Measurements from ENCODE around the gene AKNA. TPM values are rescaled to one million over a fixed set of nuclear protein-coding genes. Genes with fewer than 3 reads are reported as not detected.

Gene AKNA
- total and polyA plus RNA-seq, 9 donors = 7.0 to 14.6 (median 10.1) TPM

DNA sequence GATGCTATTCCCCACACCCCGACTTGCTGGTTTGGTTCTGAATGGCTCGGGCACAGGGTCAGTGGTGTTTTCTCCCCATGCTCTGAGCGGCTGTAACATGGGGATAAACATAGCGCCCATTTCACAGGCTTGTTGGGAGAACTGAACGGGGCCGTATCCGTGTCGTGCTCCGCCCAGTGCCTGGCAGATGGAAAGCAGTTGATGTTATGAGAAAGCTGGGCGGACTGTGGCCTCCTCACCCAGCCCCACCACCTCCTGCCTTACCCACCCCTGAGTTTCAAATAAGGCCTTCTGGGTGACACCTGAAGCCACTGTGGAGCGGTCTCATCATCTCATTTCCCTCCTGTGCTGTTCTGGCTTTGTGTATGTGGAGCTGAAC is 43.6 kb downstream of the AKNA start:
- Histone ChIP-seq H3K36me3 (ENCODE audit: control insufficient read depth, insufficient read depth, low read length) (peaks cover 83% of the 10 kb centered on the region), H3K4me1 (ENCODE audit: control insufficient read depth, insufficient read depth, low read length) (no peaks in the 10 kb centered on the region), H3K27me3 (ENCODE audit: control insufficient read depth, insufficient read depth, low read length) (no peaks in the 10 kb centered on the region), H3K9me3 (replicated peaks; ENCODE audit: control insufficient read depth, low read depth, low read length) (no peaks in the 10 kb centered on the region), H3K4me3 (ENCODE audit: low read length) (no peak overlapping the region), H3K27ac (ENCODE audit: low read length) (no peak overlapping the region)
- no peak for DNase-seq
- 83% methylated on average over 4 of the region's 11 CpGs for WGBS (ENCODE audit: insufficient coverage)

DNA sequence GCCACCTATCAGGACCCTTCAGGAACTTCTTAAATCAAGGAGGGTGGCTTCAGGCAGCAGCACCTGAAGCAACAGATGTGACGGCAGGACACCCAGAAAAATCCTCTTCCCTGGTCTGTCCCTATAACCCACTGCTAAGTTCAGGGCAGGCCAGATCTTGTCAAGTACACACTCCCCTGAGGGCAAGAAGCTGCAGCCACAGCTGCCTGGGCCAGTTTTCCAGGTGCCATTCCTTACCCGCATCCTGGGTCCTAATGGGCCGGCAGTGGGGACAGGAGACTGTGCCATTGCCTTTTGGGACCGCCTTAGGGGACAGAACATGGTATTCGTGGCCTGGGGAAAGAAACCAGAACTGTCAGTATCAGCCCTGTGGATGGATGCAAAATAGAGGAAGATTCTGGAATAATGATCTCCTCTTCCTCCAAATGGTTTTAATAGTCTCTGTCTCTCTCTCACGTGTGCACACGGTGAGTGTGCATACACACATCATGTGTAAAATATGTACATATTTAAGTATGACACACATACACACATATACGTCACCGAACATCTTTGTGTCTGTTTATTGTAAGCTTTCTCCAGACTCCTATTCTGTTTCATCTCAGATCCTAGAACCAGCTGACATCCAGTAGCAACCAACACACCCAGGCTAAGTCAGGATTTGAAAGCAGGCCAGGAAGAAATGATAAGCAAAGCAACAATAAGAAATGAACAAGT is 44.2 kb downstream of the AKNA start:
- H3K4me3 ChIP-seq (ENCODE audit: low read length) = no peak overlapping the region
- H3K36me3 ChIP-seq (ENCODE audit: control insufficient read depth, insufficient read depth, low read length) = peaks cover 83% of the 10 kb centered on the region
- no peak for DNase-seq
- no peak overlapping the region for H3K27ac ChIP-seq (ENCODE audit: low read length)
- no peaks in the 10 kb centered on the region for H3K27me3 ChIP-seq (ENCODE audit: control insufficient read depth, insufficient read depth, low read length)
- 93% methylated on average over 5 of the region's 9 CpGs for WGBS (ENCODE audit: insufficient coverage)
- no peaks in the 10 kb centered on the region for H3K4me1 ChIP-seq (ENCODE audit: control insufficient read depth, insufficient read depth, low read length)
- no peaks in the 10 kb centered on the region for H3K9me3 ChIP-seq (replicated peaks; ENCODE audit: control insufficient read depth, low read depth, low read length)

DNA sequence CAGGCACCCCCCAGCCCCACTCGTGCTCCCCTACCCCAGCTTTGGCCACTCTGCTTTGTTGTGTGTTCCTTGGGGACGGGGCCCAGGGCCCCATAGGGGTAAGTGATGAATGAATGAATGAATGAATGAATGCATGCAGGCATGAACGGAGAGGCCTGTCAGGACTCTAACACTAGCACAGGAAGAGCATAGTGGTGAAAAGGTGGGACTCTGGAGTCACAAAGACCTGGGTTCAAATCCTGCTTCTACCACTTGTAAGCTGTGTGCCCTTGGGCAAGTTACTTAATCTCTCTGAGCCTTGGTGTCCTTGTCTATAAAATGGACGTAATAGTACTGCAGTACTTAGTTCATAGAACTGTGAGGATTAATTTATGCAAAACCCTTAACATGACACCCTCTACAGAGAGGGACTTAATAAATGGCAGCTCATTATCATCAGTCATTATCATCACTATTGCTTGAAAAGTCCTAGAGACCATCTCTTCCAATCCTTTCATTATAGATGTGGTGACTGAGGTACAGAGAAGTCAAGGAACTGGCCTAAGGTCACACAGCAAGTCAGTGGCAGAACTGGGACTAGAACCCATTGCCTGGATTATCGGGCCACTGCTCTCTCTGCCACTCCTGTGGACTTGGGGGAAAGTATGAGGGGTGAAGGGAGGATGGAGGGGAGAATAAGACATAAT is 44.9 kb downstream of the AKNA start:
- Histone ChIP-seq H3K4me1 (ENCODE audit: control insufficient read depth, insufficient read depth, low read length) (no peaks in the 10 kb centered on the region), H3K27me3 (ENCODE audit: control insufficient read depth, insufficient read depth, low read length) (no peaks in the 10 kb centered on the region), H3K27ac (ENCODE audit: low read length) (no peak overlapping the region), H3K36me3 (ENCODE audit: control insufficient read depth, insufficient read depth, low read length) (peaks cover 83% of the 10 kb centered on the region), H3K9me3 (replicated peaks; ENCODE audit: control insufficient read depth, low read depth, low read length) (no peaks in the 10 kb centered on the region), H3K4me3 (ENCODE audit: low read length) (no peak overlapping the region)
- WGBS (ENCODE audit: insufficient coverage) = 89% methylated on average over 3 of the region's 5 CpGs
- no peak for DNase-seq

DNA sequence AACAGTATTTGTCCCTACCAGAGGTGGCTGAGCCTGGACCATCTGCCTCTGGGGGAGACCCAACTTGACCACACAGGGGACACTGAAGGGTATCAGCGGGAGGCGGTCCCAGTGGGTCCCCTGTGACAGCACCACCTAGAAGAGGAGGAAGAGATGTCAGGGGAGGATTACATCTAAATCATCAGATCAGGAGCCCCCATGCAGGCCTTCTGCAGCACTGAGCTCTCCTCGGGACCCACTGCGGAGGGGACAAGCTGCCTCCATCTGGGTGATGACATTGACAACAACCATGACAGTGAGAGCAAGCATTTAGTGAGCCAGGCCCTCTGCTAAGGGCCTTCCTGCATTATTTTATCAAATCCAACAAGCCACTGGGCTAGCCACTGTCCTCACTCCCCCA is 45.8 kb downstream of the AKNA start:
- Histone ChIP-seq H3K4me1 (ENCODE audit: control insufficient read depth, insufficient read depth, low read length) (no peaks in the 10 kb centered on the region), H3K9me3 (replicated peaks; ENCODE audit: control insufficient read depth, low read depth, low read length) (no peaks in the 10 kb centered on the region), H3K36me3 (ENCODE audit: control insufficient read depth, insufficient read depth, low read length) (peaks cover 81% of the 10 kb centered on the region), H3K4me3 (ENCODE audit: low read length) (no peak overlapping the region), H3K27me3 (ENCODE audit: control insufficient read depth, insufficient read depth, low read length) (no peaks in the 10 kb centered on the region), H3K27ac (ENCODE audit: low read length) (no peak overlapping the region)
- whole genome bisulfite sequencing (ENCODE audit: insufficient coverage) = 89% methylated on average over 4 of the region's 4 CpGs
- no peak for DNase-seq

DNA sequence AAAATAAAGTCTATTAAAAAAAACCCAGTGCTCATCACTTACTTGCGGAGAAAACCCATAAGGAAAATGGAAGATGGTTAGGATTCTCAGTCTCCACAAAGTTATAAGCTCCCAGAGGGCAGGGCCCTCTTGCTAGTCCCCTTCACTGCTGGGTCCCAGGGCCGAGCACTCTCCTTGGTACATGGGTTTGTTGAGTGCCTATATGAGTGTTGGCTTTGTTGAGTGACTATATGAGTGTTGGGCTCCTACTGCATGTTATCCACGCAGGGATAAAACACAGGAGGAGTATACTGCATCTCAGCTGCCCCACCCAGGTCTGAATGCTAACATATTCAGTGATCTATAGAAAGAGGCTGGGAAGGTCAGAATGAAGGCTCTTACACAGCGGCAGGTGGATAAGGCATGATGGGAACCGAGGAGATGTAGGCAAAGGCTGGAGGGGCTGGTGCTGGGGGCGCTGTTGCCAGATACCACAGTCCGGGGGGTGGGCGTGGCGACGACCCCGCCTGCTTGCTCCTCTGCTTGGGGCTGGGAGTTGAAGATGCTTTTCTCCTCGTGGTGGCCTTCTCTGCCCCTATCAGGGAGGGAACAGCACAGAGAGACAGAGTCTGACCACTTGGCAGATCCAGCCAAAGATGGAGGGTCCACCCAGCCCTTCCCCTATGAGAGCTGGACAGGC is 46.5 kb downstream of the AKNA start:
- no peaks in the 10 kb centered on the region for H3K9me3 ChIP-seq (replicated peaks; ENCODE audit: control insufficient read depth, low read depth, low read length)
- no peak for DNase-seq
- peaks cover 78% of the 10 kb centered on the region for H3K36me3 ChIP-seq (ENCODE audit: control insufficient read depth, insufficient read depth, low read length)
- 83% methylated on average over 9 of the region's 12 CpGs for WGBS (ENCODE audit: insufficient coverage)
- no peaks in the 10 kb centered on the region for H3K27me3 ChIP-seq (ENCODE audit: control insufficient read depth, insufficient read depth, low read length)
- no peaks in the 10 kb centered on the region for H3K4me1 ChIP-seq (ENCODE audit: control insufficient read depth, insufficient read depth, low read length)
- H3K4me3 ChIP-seq (ENCODE audit: low read length) = no peak overlapping the region
- H3K27ac ChIP-seq (ENCODE audit: low read length) = no peak overlapping the region

DNA sequence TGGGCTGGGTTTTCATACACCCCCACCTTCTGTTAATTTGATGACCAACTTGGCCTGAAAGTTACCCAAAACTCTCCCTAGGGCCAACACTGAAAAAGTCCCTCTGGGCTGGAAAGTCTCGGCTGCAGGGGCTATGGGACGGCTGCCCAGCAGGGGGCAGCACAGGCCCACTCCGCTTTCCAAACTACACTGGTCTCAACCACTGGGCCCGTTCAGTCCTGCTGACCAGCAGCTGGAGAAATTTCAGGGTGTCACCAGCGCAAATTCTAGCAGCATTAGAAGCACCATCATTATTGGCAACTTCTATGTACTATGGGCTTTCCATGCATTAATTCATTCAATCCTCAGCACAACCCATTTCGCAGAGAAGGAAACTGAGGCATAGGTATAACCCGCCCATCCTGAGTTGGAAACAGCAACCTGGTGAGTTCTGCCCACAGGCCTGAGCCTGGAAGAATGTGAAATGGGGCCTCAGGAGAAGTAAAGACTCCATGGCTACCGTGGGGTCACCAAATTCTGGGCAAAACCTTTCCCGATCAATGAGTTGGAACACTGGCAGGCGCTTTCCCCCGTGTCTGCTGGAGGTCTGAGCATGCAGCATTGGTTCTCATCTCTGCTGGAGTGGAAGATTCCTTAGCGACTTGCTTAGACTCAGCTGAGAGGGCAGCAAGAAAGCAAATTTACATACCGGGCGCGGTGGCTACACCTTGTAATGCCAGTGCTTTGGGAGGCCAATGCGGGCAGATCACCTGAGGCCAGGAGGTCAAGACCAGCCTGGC is 48.5 kb downstream of the AKNA start:
- 76% methylated on average over 13 of the region's 16 CpGs for WGBS (ENCODE audit: insufficient coverage)
- no peak for DNase-seq
- no peak overlapping the region for H3K4me3 ChIP-seq (ENCODE audit: low read length)
- H3K36me3 ChIP-seq (ENCODE audit: control insufficient read depth, insufficient read depth, low read length) = peaks cover 70% of the 10 kb centered on the region
- H3K4me1 ChIP-seq (ENCODE audit: control insufficient read depth, insufficient read depth, low read length) = no peaks in the 10 kb centered on the region
- no peak overlapping the region for H3K27ac ChIP-seq (ENCODE audit: low read length)
- no peaks in the 10 kb centered on the region for H3K9me3 ChIP-seq (replicated peaks; ENCODE audit: control insufficient read depth, low read depth, low read length)
- no peaks in the 10 kb centered on the region for H3K27me3 ChIP-seq (ENCODE audit: control insufficient read depth, insufficient read depth, low read length)

DNA sequence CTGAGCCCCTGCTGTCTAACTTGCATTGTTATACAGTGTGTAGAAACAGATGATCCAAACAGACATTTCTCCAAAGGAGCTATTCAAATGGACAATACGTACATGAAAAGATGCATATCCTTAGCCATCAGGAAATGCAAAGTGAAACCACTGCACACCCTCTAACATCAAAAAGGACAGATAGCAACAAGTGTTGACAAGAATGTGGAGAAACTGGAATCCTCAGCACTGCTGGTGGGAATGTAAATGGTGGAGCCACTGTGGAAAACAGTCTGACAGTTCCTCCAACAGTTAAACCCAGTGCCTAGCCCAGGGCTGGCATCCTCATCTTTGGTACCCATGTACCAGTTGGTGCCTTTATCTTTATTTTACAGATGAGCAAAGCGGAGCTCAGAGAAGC is 49.6 kb downstream of the AKNA start:
- H3K27ac ChIP-seq (ENCODE audit: low read length) = no peak overlapping the region
- no peak overlapping the region for H3K4me3 ChIP-seq (ENCODE audit: low read length)
- H3K4me1 ChIP-seq (ENCODE audit: control insufficient read depth, insufficient read depth, low read length) = no peaks in the 10 kb centered on the region
- no peaks in the 10 kb centered on the region for H3K9me3 ChIP-seq (replicated peaks; ENCODE audit: control insufficient read depth, low read depth, low read length)
- H3K27me3 ChIP-seq (ENCODE audit: control insufficient read depth, insufficient read depth, low read length) = no peaks in the 10 kb centered on the region
- 100% methylated on average over 1 of the region's 2 CpGs for WGBS (ENCODE audit: insufficient coverage)
- DNase-seq = no peak
- H3K36me3 ChIP-seq (ENCODE audit: control insufficient read depth, insufficient read depth, low read length) = peaks cover 59% of the 10 kb centered on the region

DNA sequence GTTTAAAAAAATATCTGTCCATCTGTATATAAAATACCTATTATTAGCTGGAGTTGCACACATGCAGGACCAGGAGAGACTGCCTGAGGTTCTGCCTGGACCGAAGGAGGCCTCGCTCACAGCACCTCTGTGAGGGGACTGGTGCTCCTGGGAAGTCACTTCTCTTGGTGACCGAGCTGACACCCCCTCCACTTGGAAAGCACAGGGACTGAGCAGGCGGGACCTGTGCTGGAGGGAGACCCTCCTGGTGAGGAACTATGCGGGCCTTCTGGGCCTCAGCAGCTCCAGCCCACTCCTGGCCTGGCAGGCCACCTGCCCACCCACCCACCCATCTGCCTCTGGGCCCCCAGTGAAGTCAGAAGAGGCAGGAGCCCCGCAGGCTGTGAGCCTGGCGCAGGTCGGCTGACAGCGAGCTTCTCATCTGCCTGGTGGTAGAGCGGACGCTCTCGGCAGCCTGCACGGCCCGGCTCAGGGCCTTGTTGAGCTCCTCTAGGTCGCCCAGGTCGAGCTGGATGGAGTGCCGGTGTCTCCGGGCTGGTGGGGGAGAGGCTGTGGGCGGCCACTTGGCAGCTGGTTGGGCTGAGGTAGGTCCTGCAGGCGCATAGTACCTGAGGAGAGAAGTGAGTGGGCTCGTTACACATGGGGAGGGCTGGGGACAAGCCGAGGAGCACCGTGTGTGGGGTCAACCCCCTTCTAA is 50.9 kb downstream of the AKNA start:
- no peak overlapping the region for H3K27ac ChIP-seq (ENCODE audit: low read length)
- DNase-seq = no peak
- no peaks in the 10 kb centered on the region for H3K27me3 ChIP-seq (ENCODE audit: control insufficient read depth, insufficient read depth, low read length)
- H3K9me3 ChIP-seq (replicated peaks; ENCODE audit: control insufficient read depth, low read depth, low read length) = no peaks in the 10 kb centered on the region
- no peak overlapping the region for H3K4me3 ChIP-seq (ENCODE audit: low read length)
- peaks cover 48% of the 10 kb centered on the region for H3K36me3 ChIP-seq (ENCODE audit: control insufficient read depth, insufficient read depth, low read length)
- no peaks in the 10 kb centered on the region for H3K4me1 ChIP-seq (ENCODE audit: control insufficient read depth, insufficient read depth, low read length)
- 85% methylated on average over 15 of the region's 23 CpGs for WGBS (ENCODE audit: insufficient coverage)

DNA sequence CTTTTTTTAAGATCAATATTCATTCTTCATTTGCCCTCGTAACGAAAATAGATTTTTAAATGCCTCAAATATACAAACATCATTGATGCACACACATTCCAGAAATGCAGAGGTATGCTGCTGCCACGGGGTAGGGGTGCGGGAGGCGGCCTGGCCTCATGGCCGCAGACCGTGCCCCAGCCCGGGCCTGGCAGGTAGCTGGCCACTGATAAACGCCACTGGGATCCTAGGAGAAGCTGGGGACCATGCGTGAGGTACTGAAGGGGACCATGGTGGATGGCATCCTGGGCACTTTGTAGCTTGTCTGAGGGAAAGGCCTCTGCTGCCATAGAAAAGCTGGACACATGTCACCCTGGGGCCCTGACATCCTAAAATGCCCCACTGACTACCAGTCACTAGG is 51.6 kb downstream of the AKNA start:
- Histone ChIP-seq H3K4me3 (ENCODE audit: low read length) (no peak overlapping the region), H3K27me3 (ENCODE audit: control insufficient read depth, insufficient read depth, low read length) (no peaks in the 10 kb centered on the region), H3K36me3 (ENCODE audit: control insufficient read depth, insufficient read depth, low read length) (peaks cover 42% of the 10 kb centered on the region), H3K27ac (ENCODE audit: low read length) (no peak overlapping the region), H3K4me1 (ENCODE audit: control insufficient read depth, insufficient read depth, low read length) (no peaks in the 10 kb centered on the region), H3K9me3 (replicated peaks; ENCODE audit: control insufficient read depth, low read depth, low read length) (no peaks in the 10 kb centered on the region)
- no peak for DNase-seq
- 78% methylated on average over 8 of the region's 10 CpGs for WGBS (ENCODE audit: insufficient coverage)
